HG03460 (cell line): Measurements from ENCODE around the gene CHRNA3.
"Not testable (repeated sequence)": the region's sequence is repeated elsewhere in the genome, so short reads cannot be mapped to it uniquely, and the experiment has no call there.

ENCODE experiments used
- ATAC-seq: cut with Tn5 transposase; IDR thresholded peaks from one replicate; pipeline ENCODE4 v1.9.1; 2021; ENCODE audit not compliant: unreplicated experiment

The CHRNA3 gene

DNA sequence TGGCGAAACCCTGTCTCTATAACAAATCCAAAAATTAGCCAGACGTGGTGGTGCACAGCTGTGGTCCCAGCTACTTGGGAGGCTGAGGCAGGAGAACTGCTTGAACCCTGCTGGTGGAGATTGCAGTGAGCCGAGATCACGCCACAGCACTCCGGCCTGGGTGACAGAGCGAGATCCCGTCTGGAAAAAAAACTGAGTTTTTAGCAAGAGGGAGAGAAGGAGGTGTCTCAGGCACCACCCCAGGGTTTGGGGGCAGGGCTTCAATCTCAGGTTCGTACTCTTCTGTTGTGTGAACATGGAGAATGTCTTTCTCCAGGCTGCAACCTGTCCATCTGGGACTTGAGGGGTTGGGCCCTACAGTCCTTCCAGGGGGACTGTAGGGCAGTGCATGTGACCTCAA lies 2.7 kb downstream of the CHRNA3 start:
- no peak for ATAC-seq

DNA sequence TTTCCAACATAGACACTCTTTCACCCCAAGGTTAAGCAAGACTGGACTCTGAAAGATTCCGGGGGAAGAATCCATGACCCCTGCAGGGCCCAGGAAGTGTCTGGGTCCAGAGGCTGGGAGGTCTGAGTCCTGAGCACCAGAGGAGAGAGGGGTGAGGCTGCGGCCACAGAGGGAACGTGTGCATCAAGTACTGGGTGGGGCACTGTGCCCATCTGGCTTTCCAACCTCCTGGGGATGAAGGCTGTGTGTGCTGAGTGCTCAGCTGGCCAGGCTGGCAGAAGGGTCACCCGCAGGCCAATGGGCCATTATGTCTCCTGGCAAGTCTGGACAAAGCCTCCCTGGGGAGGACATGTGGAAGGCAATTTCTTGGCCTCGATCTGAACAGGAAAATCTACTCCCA lies 3.3 kb downstream of the CHRNA3 start:
- ATAC-seq = no peak

DNA sequence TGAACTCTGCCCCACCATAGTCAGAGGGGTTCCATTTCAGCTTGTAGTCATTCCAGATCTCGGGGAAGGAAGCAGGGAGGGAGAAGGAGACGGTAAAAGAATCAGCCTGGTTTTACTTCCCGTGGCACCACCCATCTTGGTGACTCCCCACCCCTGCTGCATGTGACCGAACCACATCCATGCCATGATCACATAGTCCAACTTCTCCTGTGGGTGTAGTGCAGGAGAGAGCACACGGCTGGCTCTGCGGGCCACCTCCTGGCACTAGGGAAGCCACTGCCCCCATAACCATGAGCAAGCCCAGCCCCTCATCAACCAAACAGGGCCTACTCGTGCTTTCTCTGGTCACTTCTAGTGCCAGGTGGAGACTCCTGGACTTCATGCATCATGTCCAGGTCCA lies 3.7 kb downstream of the CHRNA3 start:
- ATAC-seq = no peak

DNA sequence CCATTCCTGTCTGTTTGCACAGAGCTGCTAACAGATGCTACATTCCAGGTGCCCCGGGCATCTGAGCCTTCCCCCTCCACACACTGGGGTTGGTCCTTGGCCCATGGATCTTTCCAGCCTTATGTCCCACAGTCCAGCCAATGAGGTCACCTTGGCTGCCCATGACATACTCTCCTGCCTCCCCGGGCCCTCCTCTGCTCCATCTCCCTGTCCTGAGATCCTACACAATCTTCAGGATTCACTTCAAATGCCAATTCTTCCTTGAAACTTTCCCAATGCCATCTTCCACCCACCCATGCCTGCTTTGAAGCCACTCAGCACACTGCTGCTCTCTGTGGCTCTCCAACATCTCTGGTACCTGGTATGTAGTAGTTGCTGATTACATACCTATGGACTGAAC lies 4.3 kb downstream of the CHRNA3 start:
- ATAC-seq = no peak

DNA sequence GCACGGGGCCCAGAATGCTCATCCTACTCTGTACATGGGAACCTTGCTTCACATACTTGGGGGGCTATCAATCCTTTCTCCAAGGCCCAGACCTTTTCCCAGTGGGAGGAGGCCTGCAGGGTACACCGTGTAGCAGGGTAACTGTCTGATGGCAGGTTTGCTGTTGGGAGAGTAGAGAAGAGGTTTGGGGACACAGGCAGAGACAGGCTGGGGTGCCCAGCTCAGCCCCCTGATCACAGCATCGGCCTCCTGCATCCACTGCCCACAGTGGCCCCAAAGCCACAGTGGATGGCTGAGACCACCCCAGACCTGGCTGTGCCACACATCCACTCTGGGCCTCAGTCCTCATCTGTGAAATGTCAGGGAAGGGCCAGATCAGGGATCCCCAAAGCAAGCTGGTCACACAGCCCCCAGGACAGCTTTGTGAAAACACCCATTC lies 5.6 kb downstream of the CHRNA3 start:
- ATAC-seq = no peak

DNA sequence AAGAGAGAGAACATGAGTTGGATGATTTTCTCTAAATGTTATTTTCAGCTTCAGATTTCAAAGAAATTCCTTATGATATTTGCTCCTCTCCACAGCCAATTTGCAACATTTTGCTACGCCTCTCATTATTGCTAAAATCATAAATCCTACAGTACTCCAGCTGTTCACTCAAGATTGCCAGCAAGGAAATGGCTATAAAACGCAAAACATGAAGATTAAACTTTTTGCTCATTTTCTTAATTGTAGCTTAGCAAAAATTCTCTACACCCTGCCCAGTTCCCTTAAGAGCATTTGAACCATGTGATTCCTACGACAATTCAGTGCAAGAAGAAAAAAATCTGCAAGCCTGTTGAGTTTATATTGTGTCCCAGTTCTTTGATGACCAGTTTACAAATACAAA lies 6.8 kb downstream of the CHRNA3 start:
- ATAC-seq = no peak

DNA sequence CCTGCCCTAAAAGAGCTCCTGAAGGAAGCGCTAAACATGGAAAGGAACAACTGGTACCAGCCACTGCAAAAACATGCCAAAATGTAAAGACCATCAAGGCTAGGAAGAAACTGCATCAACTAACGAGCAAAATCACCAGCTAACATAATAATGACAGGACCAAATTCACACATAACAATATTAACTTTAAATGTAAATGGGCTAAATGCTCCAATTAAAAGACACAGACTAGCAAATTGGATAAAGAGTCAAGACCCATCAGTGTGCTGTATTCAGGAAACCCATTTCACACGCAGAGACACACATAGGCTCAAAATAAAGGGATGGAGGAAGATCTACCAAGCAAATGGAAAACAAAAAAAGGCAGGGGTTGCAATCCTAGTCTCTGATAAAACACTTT lies 11.2 kb downstream of the CHRNA3 start:
- ATAC-seq = not testable (repeated sequence)

DNA sequence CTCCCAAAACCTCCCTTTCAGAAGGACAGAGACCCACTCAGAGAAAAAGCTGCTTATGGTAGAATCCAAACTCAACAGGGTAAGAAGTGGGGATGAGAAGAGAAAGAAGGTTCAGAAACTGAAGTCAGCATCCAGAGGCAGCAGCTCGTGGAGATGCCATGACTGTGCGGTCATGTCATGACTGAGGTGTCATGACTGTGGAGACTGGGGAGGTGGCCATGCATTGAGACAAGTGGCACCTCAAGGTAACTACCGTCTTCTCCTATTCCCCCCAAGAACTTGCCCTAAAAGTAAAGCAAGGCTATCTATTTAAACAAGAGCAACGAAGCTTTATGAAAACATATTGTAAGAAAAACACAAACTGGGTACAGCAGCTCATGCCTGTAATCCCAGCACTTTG lies 15.1 kb downstream of the CHRNA3 start:
- ATAC-seq = no peak

DNA sequence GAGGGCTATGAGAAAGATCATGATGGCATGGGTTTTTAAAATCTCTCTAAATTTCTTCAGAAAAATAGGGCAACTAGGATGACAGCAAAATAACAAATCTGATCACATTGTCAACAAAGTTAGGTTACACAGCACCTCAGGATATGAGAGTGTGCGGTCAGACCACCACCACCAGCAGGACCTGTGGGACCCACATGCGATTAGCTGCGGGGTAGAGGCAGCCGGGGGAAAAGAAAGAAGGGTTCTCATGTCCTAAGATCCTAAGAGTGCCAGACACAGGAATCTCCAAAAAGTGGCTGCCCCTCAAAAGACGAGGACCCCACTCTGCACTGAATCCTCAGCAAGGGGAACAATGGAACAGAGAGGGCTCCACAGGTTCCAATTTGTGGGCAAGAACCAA lies 15.6 kb downstream of the CHRNA3 start:
- ATAC-seq = no peak

DNA sequence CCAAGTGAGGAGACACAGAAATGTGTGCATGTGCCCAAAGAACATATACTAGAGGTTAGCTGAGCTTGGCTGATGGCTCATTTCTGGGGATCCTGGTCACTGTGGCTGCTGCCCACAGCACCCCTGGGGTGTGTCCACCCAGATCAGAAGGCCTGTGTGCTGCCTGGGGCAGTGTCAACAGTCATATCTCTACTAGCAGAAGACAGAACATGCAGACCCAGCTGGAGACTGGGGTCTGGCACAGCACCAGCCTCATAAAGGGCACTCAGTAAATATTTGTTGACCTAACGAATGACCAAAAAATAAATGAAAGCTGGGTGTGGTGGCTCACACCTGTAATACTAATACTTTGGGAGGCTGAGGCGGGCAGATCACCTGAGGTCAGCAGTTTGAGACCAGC lies 16.4 kb downstream of the CHRNA3 start:
- no peak for ATAC-seq

DNA sequence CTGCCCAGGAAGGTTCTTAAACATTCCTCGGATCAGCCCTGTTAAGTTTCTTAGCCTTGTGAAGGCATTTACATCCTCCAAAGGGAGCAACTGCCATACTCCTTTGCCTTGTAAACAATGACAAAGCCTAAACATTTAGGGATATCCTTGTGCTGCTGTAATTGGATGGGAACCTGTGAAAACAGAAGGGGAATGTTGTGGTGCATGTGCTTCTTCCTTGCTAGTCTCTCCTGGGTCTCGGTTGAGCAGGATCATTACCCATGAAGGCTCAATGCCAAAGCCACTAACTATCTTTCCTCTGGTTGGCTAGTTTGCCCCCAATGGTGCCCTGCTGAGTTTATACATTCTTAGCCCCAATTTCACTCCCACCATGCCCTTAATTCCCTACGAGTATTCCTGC lies 17.3 kb downstream of the CHRNA3 start:
- ATAC-seq = no peak

DNA sequence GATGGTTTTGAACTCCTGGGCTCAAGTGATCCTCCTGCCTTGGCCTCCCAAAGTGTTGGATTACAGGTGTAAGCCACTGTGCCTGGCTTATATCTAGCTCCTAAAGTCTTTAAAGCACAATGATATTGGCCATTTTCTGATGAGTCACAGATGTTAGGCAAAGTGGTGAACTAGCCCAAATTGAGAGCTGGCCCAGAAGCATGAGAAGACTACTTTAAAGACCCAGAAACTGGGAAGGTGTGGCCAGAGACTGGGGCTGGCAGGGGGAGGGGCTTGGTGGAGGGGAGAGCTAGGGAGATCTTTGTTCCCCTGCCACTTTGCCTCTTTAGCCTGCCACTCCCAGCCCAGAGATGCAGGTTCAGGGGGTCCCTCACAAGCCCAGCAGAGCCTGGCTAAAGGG lies 21.6 kb downstream of the CHRNA3 start:
- no peak for ATAC-seq

DNA sequence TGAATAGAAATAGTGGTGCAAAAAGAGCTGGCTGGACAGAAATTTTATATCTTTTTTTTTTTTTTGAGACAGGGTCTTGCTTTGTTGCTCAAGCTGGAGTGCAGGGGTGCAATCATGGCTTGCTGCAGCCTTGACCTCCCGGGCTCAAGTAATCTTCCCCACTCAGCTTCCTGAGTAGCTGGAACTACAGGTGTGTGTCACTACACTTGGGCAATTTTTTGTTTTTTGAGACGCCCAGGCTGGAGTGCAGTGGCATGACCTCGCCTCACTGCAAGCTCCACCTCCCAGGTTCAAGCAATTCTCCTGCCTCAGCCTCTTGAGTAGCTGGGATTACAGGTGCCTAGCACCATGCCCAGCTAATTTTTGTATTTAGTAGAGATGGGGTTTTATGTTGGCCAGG lies 22.4 kb downstream of the CHRNA3 start:
- no peak for ATAC-seq

DNA sequence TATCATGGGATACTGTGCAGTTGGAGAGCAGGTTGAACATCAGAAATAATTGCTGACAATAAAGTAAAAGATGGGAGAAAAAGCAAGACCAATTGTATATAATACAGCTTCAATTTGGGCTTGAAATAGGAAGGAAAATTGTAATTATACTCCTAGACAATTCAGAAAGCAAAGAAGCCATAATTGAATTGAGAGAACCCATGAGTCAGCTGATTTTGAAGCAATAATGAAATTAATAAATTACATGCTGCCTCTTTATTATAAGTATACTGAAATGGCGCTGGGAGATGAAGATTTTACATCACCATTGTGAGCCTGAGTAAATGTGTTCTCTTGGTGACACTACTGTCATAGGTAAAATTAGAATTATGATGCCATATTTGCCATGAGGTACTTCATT lies 23.2 kb downstream of the CHRNA3 start:
- no peak for ATAC-seq

DNA sequence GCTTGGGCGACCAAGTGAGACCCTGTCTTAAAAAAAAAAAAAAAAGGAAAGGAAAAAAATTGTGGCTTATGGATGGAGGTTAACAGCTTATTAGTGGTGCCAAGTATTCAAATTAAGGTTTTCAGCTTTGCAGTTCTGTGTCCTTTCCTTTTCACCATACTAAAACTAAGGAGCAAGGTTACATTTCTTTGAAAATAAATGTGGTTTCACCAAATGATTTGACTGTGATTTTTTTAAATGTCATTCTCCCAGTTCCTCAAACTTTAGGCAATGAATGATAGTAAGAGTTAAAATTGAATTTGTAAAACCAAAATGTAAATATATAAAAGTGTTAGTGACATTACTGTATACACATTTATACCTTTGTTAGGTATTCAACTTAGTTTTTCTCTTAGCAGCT lies 45.9 kb downstream of the CHRNA3 start:
- no peak for ATAC-seq

DNA sequence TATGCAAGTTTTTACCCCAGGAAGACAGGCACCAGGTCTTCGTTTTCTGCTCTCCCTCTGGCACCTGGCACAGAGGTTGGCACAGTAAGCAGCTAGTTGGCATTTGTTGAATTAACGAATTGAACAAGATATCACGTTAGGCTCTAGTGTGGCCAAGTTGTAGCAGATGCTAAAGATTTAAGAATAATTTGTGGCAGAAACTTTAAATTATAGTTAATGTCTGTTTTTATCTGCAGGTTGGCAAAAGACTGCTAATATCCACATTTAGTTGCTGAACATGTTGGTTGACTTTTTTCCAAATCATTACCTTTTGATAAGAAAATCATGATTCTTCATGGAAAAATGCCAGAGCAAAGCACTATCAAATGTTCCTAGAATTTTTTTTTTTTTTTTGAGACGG lies 47.4 kb downstream of the CHRNA3 start:
- no peak for ATAC-seq

DNA sequence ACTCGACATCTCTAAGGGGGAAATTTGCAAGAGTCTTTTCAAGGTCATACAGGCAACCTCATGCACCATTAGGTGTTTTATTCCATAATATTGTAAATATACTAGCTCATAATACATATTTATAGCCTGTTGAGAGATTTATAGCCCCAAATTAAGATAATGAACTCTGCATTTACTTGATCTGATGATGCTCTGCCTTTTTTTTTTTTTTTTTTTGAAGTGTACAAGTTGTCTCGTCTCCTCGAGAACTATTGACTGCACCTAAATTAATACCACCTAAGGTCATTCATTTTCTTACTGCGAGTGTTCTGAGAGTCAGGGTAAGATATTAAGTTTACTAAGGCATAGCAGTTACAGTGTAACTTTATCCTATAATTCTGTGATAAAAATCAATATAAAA lies 49.4 kb downstream of the CHRNA3 start:
- no peak for ATAC-seq

DNA sequence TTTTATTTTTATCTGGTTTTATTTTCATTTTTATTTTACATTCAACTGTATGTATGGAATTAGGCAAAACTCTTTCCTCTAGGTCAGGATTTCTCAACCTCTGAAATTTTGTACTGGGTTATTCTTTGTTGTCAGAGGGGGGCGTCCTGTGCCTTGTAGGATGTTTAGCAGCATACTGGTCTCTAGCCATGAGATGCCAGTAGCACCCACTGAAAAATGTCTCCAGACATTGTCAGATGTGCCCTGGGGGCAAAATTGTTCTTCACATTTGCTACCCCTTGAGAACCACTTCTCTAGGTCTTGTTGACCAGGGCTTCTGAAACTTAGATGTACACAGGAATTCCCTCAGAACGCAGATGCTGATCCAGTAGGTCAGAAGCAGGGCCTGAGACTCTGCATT lies 50.1 kb downstream of the CHRNA3 start:
- no peak for ATAC-seq

DNA sequence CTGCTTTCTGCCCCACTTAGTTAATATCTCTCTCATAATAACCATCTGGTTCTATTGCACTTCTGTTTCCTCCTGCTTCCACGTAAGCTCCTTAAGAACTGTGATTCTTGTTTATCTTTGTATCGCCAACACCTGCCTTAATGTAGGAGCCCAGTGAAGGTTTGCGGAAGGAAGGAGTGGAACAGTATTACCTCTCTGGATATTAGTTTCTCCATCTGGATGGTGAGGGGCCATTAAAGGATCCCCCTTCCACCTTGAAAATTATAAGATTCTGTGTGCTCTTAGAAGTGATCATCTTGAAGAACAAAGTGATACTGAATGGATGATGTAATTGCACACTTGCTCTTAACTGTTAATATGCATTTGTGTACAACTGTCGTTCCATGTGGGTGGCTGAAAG lies 53.3 kb downstream of the CHRNA3 start:
- ATAC-seq = no peak

DNA sequence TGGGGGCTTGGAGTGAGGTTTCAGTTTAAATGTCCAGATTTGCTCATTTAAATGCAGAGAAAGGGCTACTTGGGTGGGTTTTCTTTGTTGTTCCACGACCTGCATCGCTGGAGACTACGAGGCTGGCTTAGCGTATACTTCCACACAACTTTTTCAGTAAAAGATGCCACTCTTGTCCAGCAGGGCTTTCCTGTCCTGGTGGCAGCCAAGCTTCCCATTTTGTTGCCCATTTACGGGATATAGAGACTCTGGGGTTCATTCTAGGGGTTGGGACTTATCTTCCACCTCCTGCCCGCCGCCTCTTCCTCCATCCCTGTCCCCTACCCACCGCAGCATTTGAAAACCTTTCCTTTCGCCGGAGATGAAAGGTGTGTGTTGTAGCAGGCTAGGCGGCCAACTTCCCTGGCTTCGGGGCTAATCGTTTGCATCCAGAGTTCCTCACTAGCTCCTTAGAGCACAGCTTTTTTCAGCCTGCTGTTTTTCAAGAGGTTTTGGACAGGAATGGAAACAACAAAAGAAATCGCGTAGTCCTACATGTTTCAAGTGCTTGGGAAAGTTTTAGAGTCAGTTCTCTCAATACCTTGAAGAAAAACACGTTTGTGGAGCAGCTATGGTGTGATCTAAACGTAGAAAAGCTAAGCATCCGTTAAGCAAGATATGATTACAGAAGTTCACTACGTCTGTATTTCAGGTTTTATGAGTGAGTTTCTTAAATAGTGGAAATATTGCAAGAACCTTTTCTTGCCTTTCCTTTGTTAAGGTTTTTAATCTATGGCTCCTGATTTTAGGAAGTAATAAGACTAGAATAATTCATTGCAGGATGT lies 54.6 kb downstream of the CHRNA3 start:
- peak; percentile 20 for ATAC-seq

DNA sequence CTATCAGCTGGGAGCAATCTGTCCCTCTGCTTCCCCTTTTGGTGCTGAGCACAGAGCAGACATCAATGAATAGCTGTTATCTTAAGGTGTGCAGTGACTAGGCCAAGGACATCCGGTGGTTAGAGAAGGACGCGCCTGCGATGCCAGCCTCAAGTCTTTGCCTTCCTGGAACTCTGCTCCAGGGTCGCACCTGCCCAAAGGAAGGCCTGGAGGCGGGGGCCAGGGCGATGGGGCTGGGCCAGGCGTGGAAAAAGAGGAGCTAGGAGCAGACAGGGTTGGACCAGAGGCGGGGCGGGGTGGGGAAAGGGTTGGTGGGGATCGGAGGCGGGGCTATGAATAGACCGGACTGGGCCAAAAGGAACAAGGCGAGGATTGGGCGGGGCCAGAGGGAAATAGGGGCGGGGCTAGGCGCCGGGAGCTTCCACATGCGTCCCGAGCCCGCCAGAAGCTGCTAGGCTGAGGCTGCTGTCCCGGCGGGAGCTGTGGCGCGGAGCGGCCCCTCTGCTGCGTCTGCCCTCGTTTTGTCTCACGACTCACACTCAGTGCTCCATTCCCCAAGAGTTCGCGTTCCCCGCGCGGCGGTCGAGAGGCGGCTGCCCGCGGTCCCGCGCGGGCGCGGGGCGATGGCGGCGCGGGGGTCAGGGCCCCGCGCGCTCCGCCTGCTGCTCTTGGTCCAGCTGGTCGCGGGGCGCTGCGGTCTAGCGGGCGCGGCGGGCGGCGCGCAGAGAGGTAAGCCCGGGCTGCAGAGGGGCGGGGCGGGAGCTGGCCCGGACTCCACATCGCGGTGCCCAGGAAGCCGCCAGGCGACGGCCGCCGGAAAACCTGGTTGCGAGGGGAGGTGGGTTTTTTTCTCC lies 55.5 kb downstream of the CHRNA3 start, which contains the start of gene CHRNA5:
Gene CHRNA5 (plus strand): TSS at position 424 of the 854 bp plus-strand sequence. CDS start 200 bp downstream, at position 624.
- peak; percentile 63 for ATAC-seq

DNA sequence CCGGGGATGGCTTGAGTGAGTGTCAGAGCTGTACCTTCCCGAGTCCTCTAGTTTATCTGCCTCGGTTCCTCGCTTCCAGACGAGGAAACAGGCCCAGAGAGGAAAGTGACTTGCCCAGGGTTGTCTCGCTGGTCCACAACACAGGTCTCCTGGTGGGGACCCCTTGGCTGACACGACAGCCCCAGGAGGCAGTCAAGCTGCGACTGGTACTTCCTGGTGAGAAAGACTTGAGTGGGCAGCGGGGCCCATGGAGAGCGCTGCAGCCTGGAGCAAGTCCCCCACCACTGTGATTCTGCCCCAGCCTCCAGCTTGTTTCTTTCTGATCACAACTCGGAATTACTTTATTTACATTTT lies 56.1 kb downstream of the CHRNA3 start:
- ATAC-seq = peak; percentile 15
